Neural progenitor cell (in vitro differentiated cells): Measurements from ENCODE around the gene GATA6.

Source experiments
- CTCF ChIP-seq: fragments of 200-600 bp; sonication (generic); IDR thresholded peaks from 2 replicates; pipeline ENCODE4 v1.5.1; 2017; ENCODE audit warnings: antibody characterized with exemption, mild to moderate bottlenecking
- EZH2 ChIP-seq: fragments of 200-600 bp; sonication (generic); IDR thresholded peaks from 2 replicates; pipeline ENCODE4 v1.6.1; 2017; ENCODE audit warnings: antibody characterized with exemption, mild to moderate bottlenecking, moderate library complexity

GRCh38 chr18:22199005-22199404, 29.6 kb downstream of the GATA6 start:
- TF ChIP-seq EZH2 (no peak), CTCF (no peak)
